ENCODE data around the gene MAP7. TPM values are rescaled to one million over a fixed set of nuclear protein-coding genes. Genes with fewer than 3 reads are reported as not detected.
A peak's percentile ranks its signal among the peaks of the same experiment; 100 is the strongest.

Gene MAP7
- total and polyA plus RNA-seq, 8 donors = 15.7 to 22.0 (median 17.3) TPM

- ATAC-seq (no peak), DNase-seq (no peak)
- intact Hi-C loops (cut with DNase I) = loop anchor here in 1 of 2 donors (10.0 kb wide), 1 partner anchor 815 kb away; no protein-coding TSS in a partner anchor
- H3K27ac ChIP-seq = no peak overlapping the region
- no peaks in the 10 kb centered on the region for H3K4me1 ChIP-seq
- no peak overlapping the region for H3K4me3 ChIP-seq
- H3K27me3 ChIP-seq = no peaks in the 10 kb centered on the region
- no peaks in the 10 kb centered on the region for H3K9me3 ChIP-seq
- H3K36me3 ChIP-seq = no peaks in the 10 kb centered on the region
- TF ChIP-seq, protein P1, sequence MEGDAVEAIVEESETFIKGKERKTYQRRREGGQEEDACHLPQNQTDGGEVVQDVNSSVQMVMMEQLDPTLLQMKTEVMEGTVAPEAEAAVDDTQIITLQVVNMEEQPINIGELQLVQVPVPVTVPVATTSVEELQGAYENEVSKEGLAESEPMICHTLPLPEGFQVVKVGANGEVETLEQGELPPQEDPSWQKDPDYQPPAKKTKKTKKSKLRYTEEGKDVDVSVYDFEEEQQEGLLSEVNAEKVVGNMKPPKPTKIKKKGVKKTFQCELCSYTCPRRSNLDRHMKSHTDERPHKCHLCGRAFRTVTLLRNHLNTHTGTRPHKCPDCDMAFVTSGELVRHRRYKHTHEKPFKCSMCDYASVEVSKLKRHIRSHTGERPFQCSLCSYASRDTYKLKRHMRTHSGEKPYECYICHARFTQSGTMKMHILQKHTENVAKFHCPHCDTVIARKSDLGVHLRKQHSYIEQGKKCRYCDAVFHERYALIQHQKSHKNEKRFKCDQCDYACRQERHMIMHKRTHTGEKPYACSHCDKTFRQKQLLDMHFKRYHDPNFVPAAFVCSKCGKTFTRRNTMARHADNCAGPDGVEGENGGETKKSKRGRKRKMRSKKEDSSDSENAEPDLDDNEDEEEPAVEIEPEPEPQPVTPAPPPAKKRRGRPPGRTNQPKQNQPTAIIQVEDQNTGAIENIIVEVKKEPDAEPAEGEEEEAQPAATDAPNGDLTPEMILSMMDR (IDR thresholded peaks at IDR 0.05) = no peak
Measured at GRCh38 chr6:136319732-136320131, 230.5 kb downstream of the MAP7 start.

DNA sequence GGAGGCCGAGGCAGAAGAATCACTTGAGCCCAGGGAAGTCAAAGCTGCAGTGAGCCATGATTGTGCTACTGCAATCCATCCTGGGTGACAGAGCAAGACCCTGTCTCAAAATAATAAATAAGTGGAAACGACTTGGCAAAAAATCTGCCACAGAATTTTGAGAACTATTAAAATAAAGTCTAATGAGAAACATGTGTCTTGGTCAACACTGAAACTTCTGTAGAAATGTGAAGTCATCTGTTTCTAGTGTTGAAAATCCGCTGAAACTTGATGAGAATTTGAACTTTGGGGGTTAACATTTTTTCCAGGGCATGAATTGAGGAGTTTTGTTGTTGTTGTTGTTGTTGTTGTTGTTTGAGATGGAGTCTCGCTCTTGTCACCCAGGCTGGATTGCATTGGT, 231.5 kb downstream of the MAP7 start:
- H3K4me3 ChIP-seq = no peak overlapping the region
- no peak overlapping the region for H3K27ac ChIP-seq
- TF ChIP-seq, protein P1 (IDR thresholded peaks at IDR 0.05) = no peak
- DNase-seq = no peak
- no peaks in the 10 kb centered on the region for H3K27me3 ChIP-seq
- intact Hi-C loops (cut with DNase I) = loop anchor here in 1 of 2 donors (10.0 kb wide), 1 partner anchor 814 kb away; no protein-coding TSS in a partner anchor
- no peak for ATAC-seq
- no peaks in the 10 kb centered on the region for H3K9me3 ChIP-seq
- no peaks in the 10 kb centered on the region for H3K36me3 ChIP-seq
- no peaks in the 10 kb centered on the region for H3K4me1 ChIP-seq

- H3K4me3 ChIP-seq = no peak overlapping the region
- no peak overlapping the region for H3K27ac ChIP-seq
- DNase-seq (no peak), ATAC-seq (no peak)
- H3K27me3 ChIP-seq = no peaks in the 10 kb centered on the region
- TF ChIP-seq, protein P1 (IDR thresholded peaks at IDR 0.05) = no peak
- no peaks in the 10 kb centered on the region for H3K4me1 ChIP-seq
- no peaks in the 10 kb centered on the region for H3K9me3 ChIP-seq
- no peaks in the 10 kb centered on the region for H3K36me3 ChIP-seq
- intact Hi-C loops (cut with DNase I) = loop anchor here in 1 of 2 donors (10.0 kb wide), 1 partner anchor 813 kb away; no protein-coding TSS in a partner anchor
Measured at GRCh38 chr6:136317971-136318370, 232.3 kb downstream of the MAP7 start.

- H3K36me3 ChIP-seq = no peaks in the 10 kb centered on the region
- ATAC-seq (peak; percentile 96), DNase-seq (peak in 2 of 4 donors; percentile 44 to 73)
- H3K27me3 ChIP-seq = no peaks in the 10 kb centered on the region
- intact Hi-C loops (cut with DNase I) = loop anchor here in 1 of 2 donors (10.0 kb wide), 1 partner anchor 812 kb away; no protein-coding TSS in a partner anchor
- no peaks in the 10 kb centered on the region for H3K4me1 ChIP-seq
- no peak overlapping the region for H3K4me3 ChIP-seq
- no peak overlapping the region for H3K27ac ChIP-seq
- H3K9me3 ChIP-seq = no peaks in the 10 kb centered on the region
- TF ChIP-seq, protein P1 (IDR thresholded peaks at IDR 0.05) = peak; percentile 61 to 83
Measured at GRCh38 chr6:136317021-136317694, 233.1 kb downstream of the MAP7 start.

DNA sequence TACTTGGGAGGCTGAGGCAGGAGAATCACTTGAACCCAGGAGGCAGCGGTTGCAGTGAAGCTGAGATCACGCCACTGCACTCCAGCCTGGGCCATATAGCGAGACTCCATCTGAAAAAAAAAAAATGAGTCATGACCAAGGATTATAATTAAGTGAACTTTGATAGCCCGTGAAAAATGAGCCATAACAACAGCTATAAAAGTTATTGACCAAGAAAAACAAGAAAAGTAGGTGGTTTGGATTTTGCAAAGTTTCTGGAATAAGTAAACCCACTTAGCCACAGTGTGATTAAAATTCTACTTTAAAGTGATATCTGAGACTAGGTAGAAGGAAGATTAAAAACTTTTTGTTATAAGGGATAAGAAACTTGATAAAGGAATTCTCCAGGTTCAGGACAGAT, 234.6 kb downstream of the MAP7 start:
- DNase-seq (no peak), ATAC-seq (no peak)
- TF ChIP-seq, protein P1 (IDR thresholded peaks at IDR 0.05) = no peak
- H3K36me3 ChIP-seq = no peaks in the 10 kb centered on the region
- H3K27ac ChIP-seq = no peak overlapping the region
- H3K9me3 ChIP-seq = no peaks in the 10 kb centered on the region
- no peaks in the 10 kb centered on the region for H3K4me1 ChIP-seq
- no peak overlapping the region for H3K4me3 ChIP-seq
- intact Hi-C loops (cut with DNase I) = loop anchor here in 1 of 2 donors (10.0 kb wide), 1 partner anchor 811 kb away; no protein-coding TSS in a partner anchor
- H3K27me3 ChIP-seq = no peaks in the 10 kb centered on the region
